Stimulated activated naive CD8-positive, alpha-beta T cell treated with anti-CD3 and anti-CD28 coated beads, Interleukin-15, Interleukin-2, amounts not matched to agents 100 U/mL and 50 U/mL, for 24 hours (primary cell): ENCODE results near the gene TNK2.
"Not testable (repeated sequence)": the region's sequence is repeated elsewhere in the genome, so short reads cannot be mapped to it uniquely, and the experiment has no call there.

Source experiments
- ATAC-seq: fragments of 150-1000 bp; cut with Tn5 transposase; one replicate; pipeline ENCODE4 v1.10.0; 2021
- DNase-seq: peaks from one replicate; pipeline ENCODE4 v3.0.0; 2021

The TNK2 gene

GRCh38 chr3:195907934-195908693 is at the start of gene TNK2:
Gene TNK2 (minus strand): TSS chr3:195908551. CDS start chr3:195888588, 19,963 bp downstream.
- ATAC-seq: peak; percentile 12

DNA sequence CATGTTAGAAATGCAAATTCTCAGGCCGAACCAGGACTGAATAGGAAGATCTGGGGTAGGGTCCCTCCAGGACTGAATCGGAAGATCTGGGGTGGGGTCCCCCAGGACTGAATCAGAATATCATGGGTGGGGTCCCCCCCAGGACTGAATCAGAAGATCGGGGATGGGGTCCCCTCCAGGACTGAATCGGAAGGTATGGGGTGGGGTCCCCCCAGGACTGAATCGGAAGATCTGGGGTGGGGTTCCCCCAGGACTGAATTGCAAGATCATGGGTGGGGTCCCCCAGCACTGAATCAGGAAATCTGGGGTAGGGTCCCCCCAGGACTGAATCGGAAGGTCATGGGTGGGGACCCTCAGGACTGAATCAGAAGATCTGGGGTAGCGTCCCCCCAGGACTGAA is 48.2 kb upstream of the TNK2 start:
- ATAC-seq (no peak), DNase-seq (no peak)

More at GRCh38 chr3:195907934-195908693, at the start of gene TNK2:
- peak; percentile 65 for DNase-seq

DNA sequence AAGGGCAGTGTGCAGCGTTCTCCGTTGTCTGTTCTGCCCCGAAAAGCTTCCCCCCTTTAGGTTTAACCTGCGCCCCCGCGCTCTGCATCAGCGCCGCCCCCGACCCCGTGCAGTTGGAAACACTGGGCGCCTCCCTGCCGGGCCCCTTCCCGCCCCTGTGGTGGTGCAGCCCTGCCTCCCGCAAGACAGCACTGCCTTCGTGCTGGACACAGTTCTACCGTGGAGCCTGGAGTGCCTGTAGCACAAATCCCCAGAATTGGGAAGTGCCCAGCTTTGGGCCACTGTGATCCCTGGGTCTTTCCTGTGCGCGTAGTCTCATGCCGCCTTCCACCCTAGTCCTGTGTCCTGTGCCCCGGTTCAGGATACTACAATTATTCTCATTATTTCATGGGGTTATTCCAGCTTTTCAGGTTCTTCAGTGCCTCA is 47.1 kb upstream of the TNK2 start:
- DNase-seq (peak; percentile 78), ATAC-seq (peak; percentile 50)

- DNase-seq: not testable (repeated sequence)
- peak; percentile 43 for ATAC-seq
Observed at GRCh38 chr3:195954752-195955119, 46.4 kb upstream of the TNK2 start.

DNA sequence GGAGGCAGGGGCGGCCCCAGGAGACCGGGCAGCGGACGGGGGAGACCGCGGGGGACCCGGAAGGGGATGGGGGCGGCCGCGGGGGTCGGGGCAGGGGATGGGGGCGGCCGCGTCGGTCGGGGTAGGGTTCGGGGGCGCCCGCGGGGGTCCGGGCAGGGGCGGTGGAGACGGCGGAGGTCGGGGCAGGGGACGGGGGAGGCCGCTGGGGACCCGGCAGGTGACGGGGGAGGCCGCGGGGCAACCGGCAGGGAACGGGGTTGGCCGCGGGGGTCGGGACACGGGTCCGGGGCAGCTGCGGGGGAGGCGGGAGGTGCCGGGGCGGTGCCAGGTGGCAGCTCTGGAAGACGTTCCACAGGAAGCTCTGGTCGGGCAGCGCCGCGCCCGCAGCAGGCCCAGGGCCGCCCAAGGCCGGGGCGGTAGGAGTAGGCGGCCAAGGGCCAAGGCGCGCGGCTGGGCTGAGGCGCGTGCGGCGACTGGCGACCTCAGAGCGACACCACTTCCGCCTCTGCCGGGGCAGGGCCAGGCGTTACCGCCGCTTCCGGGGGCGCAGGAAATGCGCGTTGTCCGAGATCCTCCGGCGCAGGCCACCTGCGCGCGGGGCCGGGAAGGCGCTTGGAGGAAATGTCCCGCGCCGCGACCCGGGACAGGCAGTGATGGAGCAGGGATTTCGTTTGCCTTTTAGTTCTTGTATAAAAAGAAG is 45.9 kb upstream of the TNK2 start:
- peak; percentile 86 for DNase-seq
- ATAC-seq: peak; percentile 91

- ATAC-seq, DNase-seq: not testable (repeated sequence)
Observed at GRCh38 chr3:195952590-195952989, 44.2 kb upstream of the TNK2 start.

DNA sequence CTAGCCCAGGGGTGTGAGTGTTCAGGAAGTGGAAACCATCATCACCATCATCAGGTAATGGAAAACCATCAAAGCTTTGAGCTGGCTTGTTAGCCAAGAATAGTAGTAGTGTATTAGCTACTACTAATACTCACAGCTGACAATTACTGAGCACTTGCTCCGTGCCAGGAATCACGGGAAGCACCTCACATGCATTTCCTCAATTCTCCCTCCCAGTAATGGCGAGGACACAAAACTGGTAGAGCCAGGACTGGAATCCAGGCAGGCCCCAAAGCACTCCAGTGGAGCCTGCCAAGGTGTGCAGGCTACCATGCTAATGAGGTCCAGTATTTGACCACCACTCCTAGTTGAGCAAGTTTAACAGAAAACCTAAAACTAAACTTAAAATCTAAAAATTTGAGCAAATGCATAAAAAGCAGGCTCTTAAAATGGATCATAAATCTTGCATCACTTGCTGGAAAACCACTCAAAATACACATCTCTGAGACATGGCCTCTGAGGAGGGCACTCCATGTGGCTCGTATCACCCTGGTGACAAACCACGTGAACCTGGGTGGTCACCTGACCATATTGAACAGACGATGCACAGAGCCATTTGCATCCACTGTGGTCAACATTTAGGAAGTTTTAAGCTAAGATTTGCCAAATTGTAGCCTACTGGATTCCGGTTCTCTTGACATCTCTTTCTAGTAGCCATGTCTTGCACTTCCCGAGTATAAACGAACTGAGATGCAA is 43.3 kb upstream of the TNK2 start:
- DNase-seq, ATAC-seq: not testable (repeated sequence)

GRCh38 chr3:195950731-195951130 is 42.4 kb upstream of the TNK2 start:
- not testable (repeated sequence) for DNase-seq, ATAC-seq

DNA sequence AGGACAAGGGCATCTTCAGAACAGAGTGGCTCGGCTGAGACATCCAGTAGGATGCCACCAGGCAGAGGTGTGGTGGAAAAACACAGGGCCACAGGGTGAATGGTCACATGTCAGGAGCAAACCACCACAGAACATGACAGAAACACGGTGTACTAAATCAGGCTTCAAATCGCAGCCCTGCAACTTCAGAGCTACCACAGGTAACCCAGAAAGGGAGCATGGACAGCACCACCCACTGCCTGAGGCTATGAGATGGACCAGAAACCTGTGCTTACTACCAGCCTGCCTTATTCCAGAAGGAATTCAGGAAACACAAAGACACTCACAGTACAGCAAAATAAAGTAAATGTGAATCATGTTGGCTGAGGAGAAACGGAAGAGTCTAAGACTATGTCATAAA is 41.8 kb upstream of the TNK2 start:
- not testable (repeated sequence) for ATAC-seq, DNase-seq

- not testable (repeated sequence) for ATAC-seq, DNase-seq
Observed at GRCh38 chr3:195946910-195947699, 38.8 kb upstream of the TNK2 start.

DNA sequence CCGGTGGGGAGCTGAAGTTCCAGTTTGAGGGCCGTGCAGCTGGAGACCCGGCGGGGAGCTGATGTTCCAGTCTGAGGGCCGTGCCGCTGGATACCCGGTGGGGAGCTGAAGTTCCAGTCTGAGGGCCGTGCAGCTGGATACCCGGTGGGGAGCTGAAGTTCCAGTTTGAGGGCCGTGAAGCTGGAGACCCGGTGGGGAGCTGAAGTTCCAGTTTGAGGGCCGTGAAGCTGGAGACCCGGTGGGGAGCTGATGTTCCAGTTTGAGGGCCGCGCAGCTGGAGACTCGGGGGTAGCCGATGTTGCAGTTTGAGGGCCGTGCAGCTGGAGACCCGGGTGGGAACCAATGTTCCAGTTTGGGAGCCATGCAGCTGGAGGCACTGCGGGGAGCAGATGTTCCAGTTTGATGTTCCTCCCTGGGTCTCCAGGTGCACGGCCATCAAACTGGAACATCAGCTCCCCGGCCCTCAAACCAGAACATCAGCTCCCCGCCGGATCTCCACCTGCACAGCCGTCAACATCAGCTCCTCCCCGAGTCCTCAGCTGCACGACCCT is 33.0 kb upstream of the TNK2 start:
- not testable (repeated sequence) for DNase-seq

GRCh38 chr3:195940806-195941205 is 32.5 kb upstream of the TNK2 start:
- DNase-seq, ATAC-seq: not testable (repeated sequence)

More for the DNA sequence above, 33.0 kb upstream of the TNK2 start:
- ATAC-seq: not testable (repeated sequence)

GRCh38 chr3:195939526-195940470 is 31.4 kb upstream of the TNK2 start:
- not testable (repeated sequence) for ATAC-seq, DNase-seq

GRCh38 chr3:195933044-195933430 is 24.7 kb upstream of the TNK2 start:
- ATAC-seq, DNase-seq: not testable (repeated sequence)

- ATAC-seq: no peak
- no peak for DNase-seq
Observed at GRCh38 chr3:195932418-195933043, 24.2 kb upstream of the TNK2 start.

GRCh38 chr3:195931582-195932273 is 23.4 kb upstream of the TNK2 start:
- no peak for DNase-seq
- ATAC-seq: no peak

DNA sequence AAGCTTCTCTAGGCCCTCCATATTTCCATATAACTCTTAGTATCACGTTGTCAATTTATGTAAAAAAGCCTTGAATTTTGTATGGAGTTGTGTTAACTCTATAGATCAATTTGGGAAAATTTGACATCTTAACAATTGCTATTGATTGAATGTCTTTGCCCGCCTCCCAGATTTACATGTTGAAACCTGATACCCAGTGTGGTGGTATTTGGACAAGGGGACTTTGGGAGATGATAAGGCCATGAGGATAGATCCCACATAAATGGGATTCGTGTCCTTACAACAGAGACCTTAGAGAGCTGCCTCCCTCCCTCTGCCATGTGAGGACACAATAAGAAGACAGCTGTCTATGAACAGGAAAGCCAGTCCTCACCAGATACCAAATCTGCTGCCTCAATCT is 21.1 kb upstream of the TNK2 start:
- ATAC-seq: no peak
- no peak for DNase-seq

- DNase-seq (no peak), ATAC-seq (no peak)
Observed at GRCh38 chr3:195921334-195921791, 13.0 kb upstream of the TNK2 start.

DNA sequence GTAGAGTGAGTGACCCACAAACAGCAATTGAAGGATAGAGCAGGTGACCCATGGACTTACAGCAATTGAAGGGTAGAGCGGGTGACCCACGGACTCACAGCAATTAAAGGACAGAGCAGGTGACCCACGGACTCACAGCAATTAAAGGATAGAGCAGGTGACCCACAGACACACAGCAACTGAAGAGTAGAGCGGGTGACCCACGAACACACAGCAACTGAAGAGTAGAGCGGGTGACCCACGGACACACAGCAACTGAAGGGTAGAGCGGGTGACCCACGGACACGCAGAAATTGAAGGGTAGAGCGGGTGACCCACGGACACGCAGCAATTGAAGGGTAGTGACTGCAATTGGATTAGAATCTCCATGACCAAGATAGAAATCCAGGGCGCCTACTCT is 9.8 kb upstream of the TNK2 start:
- ATAC-seq (no peak), DNase-seq (no peak)
